Measurements from ENCODE around the gene DMRTB1. TPM values are rescaled to one million over a fixed set of nuclear protein-coding genes. Genes with fewer than 3 reads are reported as not detected.

DMRTB1 gene
- total RNA-seq, 2 donors from 2014 or later, result not detected

GRCh38 chr1:53502641-53503432 is 43.6 kb downstream of the DMRTB1 start:
- Mint-ChIP-seq H3K27ac (no peak overlapping the region), H3K9me3 (no peaks in the 10 kb centered on the region), H3K27me3 (ENCODE audit: insufficient read depth) (peaks cover 3% of the 10 kb centered on the region), H3K4me1 (peaks cover 8% of the 10 kb centered on the region), H3K4me3 (no peak overlapping the region), H3K36me3 (ENCODE audit: low read depth) (no peaks in the 10 kb centered on the region)
- Histone ChIP-seq H3K9ac (ENCODE audit: extremely low read depth, low read length, poor library complexity, severe bottlenecking) (no peak overlapping the region), H3K27ac (ENCODE audit: low read depth, low read length) (peak overlapping the region; percentile 64), H3K4me1 (ENCODE audit: control insufficient read depth, insufficient read depth, low read length) (no peaks in the 10 kb centered on the region), H3K9me3 (ENCODE audit: control insufficient read depth, low read length) (no peaks in the 10 kb centered on the region), H3K27me3 (ENCODE audit: control insufficient read depth, insufficient read depth, low read length, poor library complexity, severe bottlenecking) (no peaks in the 10 kb centered on the region), H3K36me3 (ENCODE audit: control insufficient read depth, insufficient read depth, low read length) (no peaks in the 10 kb centered on the region), H3K4me3 (ENCODE audit: low read length) (no peak overlapping the region)
- WGBS, 2 experiments (ENCODE audit: insufficient coverage in 1 of 2, insufficient read length in 1 of 2), result 86 to 88% methylated on average over 4 to 7 of the region's 7 CpGs
- no peak for DNase-seq
- TF ChIP-seq CTCF (conservative IDR thresholded peaks at IDR 0.05), result no peak

GRCh38 chr1:53503433-53504217 is 44.4 kb downstream of the DMRTB1 start:
- no peak overlapping the region for H3K4me3 ChIP-seq (ENCODE audit: low read length)
- Mint-ChIP-seq H3K27me3 (ENCODE audit: insufficient read depth) (peaks cover 3% of the 10 kb centered on the region), H3K4me1 (peaks cover 8% of the 10 kb centered on the region), H3K4me3 (no peak overlapping the region), H3K9me3 (no peaks in the 10 kb centered on the region), H3K27ac (no peak overlapping the region), H3K36me3 (ENCODE audit: low read depth) (no peaks in the 10 kb centered on the region)
- no peak for TF ChIP-seq CTCF (conservative IDR thresholded peaks at IDR 0.05)
- H3K27me3 ChIP-seq (ENCODE audit: control insufficient read depth, insufficient read depth, low read length, poor library complexity, severe bottlenecking), result no peaks in the 10 kb centered on the region
- H3K36me3 ChIP-seq (ENCODE audit: control insufficient read depth, insufficient read depth, low read length), result no peaks in the 10 kb centered on the region
- DNase-seq, result no peak
- H3K9ac ChIP-seq (ENCODE audit: extremely low read depth, low read length, poor library complexity, severe bottlenecking), result no peak overlapping the region
- 57 to 79% methylated on average over 14 to 27 of the region's 27 CpGs for WGBS, 2 experiments (ENCODE audit: insufficient coverage in 1 of 2, insufficient read length in 1 of 2)
- H3K4me1 ChIP-seq (ENCODE audit: control insufficient read depth, insufficient read depth, low read length), result no peaks in the 10 kb centered on the region
- peak overlapping the region; percentile 64 for H3K27ac ChIP-seq (ENCODE audit: low read depth, low read length)
- H3K9me3 ChIP-seq (ENCODE audit: control insufficient read depth, low read length), result no peaks in the 10 kb centered on the region

- H3K27me3 ChIP-seq (ENCODE audit: control insufficient read depth, insufficient read depth, low read length, poor library complexity, severe bottlenecking), result no peaks in the 10 kb centered on the region
- H3K36me3 ChIP-seq (ENCODE audit: control insufficient read depth, insufficient read depth, low read length), result no peaks in the 10 kb centered on the region
- no peaks in the 10 kb centered on the region for H3K36me3 Mint-ChIP-seq (ENCODE audit: low read depth)
- H3K9ac ChIP-seq (ENCODE audit: extremely low read depth, low read length, poor library complexity, severe bottlenecking), result no peak overlapping the region
- 90 to 97% methylated on average over 6 to 9 of the region's 9 CpGs for WGBS, 2 experiments (ENCODE audit: insufficient coverage in 1 of 2, insufficient read length in 1 of 2)
- H3K4me3 ChIP-seq (ENCODE audit: low read length), result no peak overlapping the region
- no peak overlapping the region for H3K4me3 Mint-ChIP-seq
- no peak for DNase-seq
- no peaks in the 10 kb centered on the region for H3K9me3 Mint-ChIP-seq
- H3K4me1 ChIP-seq (ENCODE audit: control insufficient read depth, insufficient read depth, low read length), result no peaks in the 10 kb centered on the region
- no peaks in the 10 kb centered on the region for H3K9me3 ChIP-seq (ENCODE audit: control insufficient read depth, low read length)
- H3K4me1 Mint-ChIP-seq, result peaks cover 8% of the 10 kb centered on the region
- no peak overlapping the region for H3K27ac ChIP-seq (ENCODE audit: low read depth, low read length)
- no peak overlapping the region for H3K27ac Mint-ChIP-seq
- no peaks in the 10 kb centered on the region for H3K27me3 Mint-ChIP-seq (ENCODE audit: insufficient read depth)
- TF ChIP-seq CTCF (conservative IDR thresholded peaks at IDR 0.05), result no peak
Observed at GRCh38 chr1:53504901-53505300, 45.7 kb downstream of the DMRTB1 start.
